ENCODE data around the gene SEC23IP.

The SEC23IP gene

DNA sequence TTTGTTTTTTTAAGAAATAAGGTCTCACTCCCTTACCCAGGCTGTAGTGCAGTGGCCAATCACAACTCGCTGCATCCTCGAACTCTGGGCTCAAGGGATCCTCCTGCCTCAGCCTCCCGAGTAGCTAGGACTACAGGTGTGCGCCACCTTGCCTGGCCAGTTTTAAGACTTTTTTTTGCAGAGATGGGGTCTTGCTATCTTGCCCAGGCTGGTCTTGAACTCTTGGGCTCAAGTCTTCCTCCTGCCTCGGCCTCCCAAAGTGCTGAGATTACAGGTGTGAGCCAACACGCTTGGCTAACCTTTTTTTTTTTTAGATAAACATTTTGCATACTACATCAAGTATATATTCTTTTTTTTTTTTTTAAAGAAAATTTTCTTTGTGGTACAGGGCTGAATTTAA lies 18.2 kb downstream of the SEC23IP start:
- H3K27ac ChIP-seq (ENCODE audit: low read depth, low read length): no peak overlapping the region
- no peaks in the 10 kb centered on the region for H3K79me1 ChIP-seq (ENCODE audit: low read length)
- WGBS (ENCODE audit: extremely low coverage, insufficient coverage, insufficient read length): no CpG with 5 or more reads among the region's 6 CpGs

DNA sequence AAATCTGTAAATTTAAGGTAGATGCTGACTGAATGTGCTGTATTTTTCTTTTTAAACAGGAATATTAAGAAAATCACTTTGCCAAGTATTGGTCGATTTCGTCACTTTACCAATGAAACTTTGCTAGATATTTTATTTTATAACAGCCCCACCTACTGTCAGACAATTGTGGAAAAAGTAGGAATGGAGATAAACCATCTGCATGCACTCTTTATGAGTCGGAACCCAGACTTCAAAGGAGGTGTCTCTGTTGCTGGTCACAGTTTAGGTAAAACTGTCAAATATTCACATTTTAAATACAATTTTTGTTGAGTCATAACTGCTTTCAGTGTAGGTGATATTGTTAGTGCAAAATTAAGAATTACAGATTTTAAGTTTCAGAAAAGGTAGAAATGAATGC lies 25.2 kb downstream of the SEC23IP start:
- DNase-seq: peak in 1 of 2 donors; percentile 32
- no CpG with 5 or more reads among the region's 3 CpGs for WGBS (ENCODE audit: extremely low coverage, insufficient coverage, insufficient read length)
- H3K27me3 ChIP-seq (ENCODE audit: insufficient read depth, low read length): no peaks in the 10 kb centered on the region

More for the DNA sequence above, 18.2 kb downstream of the SEC23IP start:
- no peak overlapping the region for H4K91ac ChIP-seq (ENCODE audit: low read depth, low read length)
- DNase-seq: no peak
- H3K36me3 ChIP-seq (ENCODE audit: control insufficient read depth in 1 of 2, insufficient read depth in 2 of 2, low read length in 2 of 2): peaks cover 25 to 35% of the 10 kb centered on the region in 2 experiments
- no peak overlapping the region for H3K18ac ChIP-seq (ENCODE audit: low read length)
- H4K12ac ChIP-seq (ENCODE audit: low read depth, low read length): no peak overlapping the region
- no peak overlapping the region for H3K4me3 ChIP-seq (ENCODE audit: low read depth, low read length)
- H3K27me3 ChIP-seq (ENCODE audit: insufficient read depth, low read length): no peaks in the 10 kb centered on the region
- no peak overlapping the region for H2BK120ac ChIP-seq (ENCODE audit: insufficient read depth, low read length, poor library complexity)
- H3K4me1 ChIP-seq (ENCODE audit: control insufficient read depth in 1 of 2, insufficient read depth in 2 of 2, low read length in 2 of 2): no peaks in the 10 kb centered on the region
- H3K79me2 ChIP-seq (ENCODE audit: control insufficient read depth, insufficient read depth, low read length, poor library complexity): no peaks in the 10 kb centered on the region
- H2BK5ac ChIP-seq (ENCODE audit: low read depth, low read length, poor library complexity): no peak overlapping the region
- H3K4ac ChIP-seq (ENCODE audit: low read depth, low read length): no peak overlapping the region
- no peak overlapping the region for H3K4me2 ChIP-seq (ENCODE audit: low read length)
- no peaks in the 10 kb centered on the region for H3K9me3 ChIP-seq (ENCODE audit: insufficient read depth, low read depth, low read length)
- no peak overlapping the region for H3K9ac ChIP-seq (ENCODE audit: low read length)
- no peak overlapping the region for H2AK5ac ChIP-seq (ENCODE audit: low read length)
- no peak overlapping the region for H3K23ac ChIP-seq (ENCODE audit: low read length)
- no peak overlapping the region for H2BK12ac ChIP-seq (ENCODE audit: low read length)
- H3K14ac ChIP-seq (ENCODE audit: low read length): no peak overlapping the region
- H2AFZ ChIP-seq (ENCODE audit: insufficient read depth, low read length, poor library complexity): no peak overlapping the region
- H4K8ac ChIP-seq (ENCODE audit: low read depth, low read length): no peak overlapping the region

DNA sequence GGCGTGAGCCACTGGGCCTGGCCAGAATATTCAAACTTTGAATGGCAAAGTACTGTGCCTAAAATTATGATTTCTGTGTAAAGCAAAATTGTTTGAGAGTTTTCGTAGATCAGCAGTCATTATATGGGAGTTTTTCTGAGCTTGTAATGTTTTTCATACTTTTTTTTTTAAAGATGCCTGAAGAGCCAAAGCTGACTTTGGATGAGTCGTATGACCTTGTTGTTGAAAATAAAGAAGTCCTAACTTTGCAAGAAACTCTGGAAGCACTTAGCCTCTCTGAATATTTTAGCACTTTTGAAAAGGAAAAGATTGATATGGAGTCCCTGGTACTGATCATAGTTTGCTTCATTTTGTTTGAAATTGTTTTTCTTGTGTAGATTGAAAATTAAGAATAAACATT lies 26.7 kb downstream of the SEC23IP start:
- no peak overlapping the region for H3K23ac ChIP-seq (ENCODE audit: low read length)
- no peak overlapping the region for H3K14ac ChIP-seq (ENCODE audit: low read length)
- H3K4me3 ChIP-seq (ENCODE audit: low read depth, low read length): no peak overlapping the region
- H2AFZ ChIP-seq (ENCODE audit: insufficient read depth, low read length, poor library complexity): no peak overlapping the region
- H2BK5ac ChIP-seq (ENCODE audit: low read depth, low read length, poor library complexity): no peak overlapping the region
- H3K36me3 ChIP-seq (ENCODE audit: control insufficient read depth in 1 of 2, insufficient read depth in 2 of 2, low read length in 2 of 2): peaks cover 18 to 30% of the 10 kb centered on the region in 2 experiments
- no peak for DNase-seq
- no peak overlapping the region for H3K4me2 ChIP-seq (ENCODE audit: low read length)
- no peaks in the 10 kb centered on the region for H3K27me3 ChIP-seq (ENCODE audit: insufficient read depth, low read length)
- no peak overlapping the region for H4K12ac ChIP-seq (ENCODE audit: low read depth, low read length)
- no peak overlapping the region for H3K9ac ChIP-seq (ENCODE audit: low read length)
- H3K27ac ChIP-seq (ENCODE audit: low read depth, low read length): no peak overlapping the region
- H3K4ac ChIP-seq (ENCODE audit: low read depth, low read length): no peak overlapping the region
- H2AK5ac ChIP-seq (ENCODE audit: low read length): no peak overlapping the region
- no peak overlapping the region for H2BK120ac ChIP-seq (ENCODE audit: insufficient read depth, low read length, poor library complexity)
- no peaks in the 10 kb centered on the region for H3K79me1 ChIP-seq (ENCODE audit: low read length)
- H4K8ac ChIP-seq (ENCODE audit: low read depth, low read length): no peak overlapping the region
- no peaks in the 10 kb centered on the region for H3K9me3 ChIP-seq (ENCODE audit: insufficient read depth, low read depth, low read length)
- H3K18ac ChIP-seq (ENCODE audit: low read length): no peak overlapping the region
- no peak overlapping the region for H4K91ac ChIP-seq (ENCODE audit: low read depth, low read length)
- no peaks in the 10 kb centered on the region for H3K79me2 ChIP-seq (ENCODE audit: control insufficient read depth, insufficient read depth, low read length, poor library complexity)
- H2BK12ac ChIP-seq (ENCODE audit: low read length): no peak overlapping the region
- H3K4me1 ChIP-seq (ENCODE audit: control insufficient read depth in 1 of 2, insufficient read depth in 2 of 2, low read length in 2 of 2): no peaks in the 10 kb centered on the region
- no CpG with 5 or more reads among the region's 3 CpGs for WGBS (ENCODE audit: extremely low coverage, insufficient coverage, insufficient read length)

More for the DNA sequence above, 25.2 kb downstream of the SEC23IP start:
- no peak overlapping the region for H2AFZ ChIP-seq (ENCODE audit: insufficient read depth, low read length, poor library complexity)
- no peak overlapping the region for H3K4ac ChIP-seq (ENCODE audit: low read depth, low read length)
- no peaks in the 10 kb centered on the region for H3K9me3 ChIP-seq (ENCODE audit: insufficient read depth, low read depth, low read length)
- H3K4me3 ChIP-seq (ENCODE audit: low read depth, low read length): no peak overlapping the region
- no peak overlapping the region for H3K23ac ChIP-seq (ENCODE audit: low read length)
- no peaks in the 10 kb centered on the region for H3K79me2 ChIP-seq (ENCODE audit: control insufficient read depth, insufficient read depth, low read length, poor library complexity)
- H3K27ac ChIP-seq (ENCODE audit: low read depth, low read length): no peak overlapping the region
- H2BK12ac ChIP-seq (ENCODE audit: low read length): no peak overlapping the region
- H3K9ac ChIP-seq (ENCODE audit: low read length): no peak overlapping the region
- no peak overlapping the region for H4K12ac ChIP-seq (ENCODE audit: low read depth, low read length)
- H3K79me1 ChIP-seq (ENCODE audit: low read length): no peaks in the 10 kb centered on the region
- peaks cover 22 to 32% of the 10 kb centered on the region in 2 experiments for H3K36me3 ChIP-seq (ENCODE audit: control insufficient read depth in 1 of 2, insufficient read depth in 2 of 2, low read length in 2 of 2)
- no peak overlapping the region for H2BK120ac ChIP-seq (ENCODE audit: insufficient read depth, low read length, poor library complexity)
- no peaks in the 10 kb centered on the region for H3K4me1 ChIP-seq (ENCODE audit: control insufficient read depth in 1 of 2, insufficient read depth in 2 of 2, low read length in 2 of 2)
- H3K4me2 ChIP-seq (ENCODE audit: low read length): no peak overlapping the region
- no peak overlapping the region for H4K8ac ChIP-seq (ENCODE audit: low read depth, low read length)
- H4K91ac ChIP-seq (ENCODE audit: low read depth, low read length): no peak overlapping the region
- no peak overlapping the region for H2BK5ac ChIP-seq (ENCODE audit: low read depth, low read length, poor library complexity)
- no peak overlapping the region for H3K18ac ChIP-seq (ENCODE audit: low read length)
- no peak overlapping the region for H2AK5ac ChIP-seq (ENCODE audit: low read length)
- H3K14ac ChIP-seq (ENCODE audit: low read length): no peak overlapping the region

DNA sequence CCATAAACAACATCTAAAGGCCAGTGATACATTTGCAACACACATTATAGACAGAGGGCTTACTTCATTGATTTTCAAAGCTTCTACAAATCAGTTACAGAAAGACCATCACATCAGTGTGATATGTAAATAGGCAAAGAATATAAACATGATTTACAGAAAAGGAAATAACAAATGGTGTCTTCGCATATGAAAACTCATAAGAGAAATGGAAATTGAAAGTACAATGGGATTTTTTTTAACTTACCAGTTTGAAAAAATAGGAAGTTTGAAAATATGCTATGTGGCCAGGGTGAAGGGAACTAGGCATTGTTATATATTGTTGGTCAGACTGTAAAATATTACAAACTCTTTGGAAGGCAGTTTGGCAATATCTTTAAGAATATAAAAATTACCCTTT lies 27.3 kb downstream of the SEC23IP start:
- H2BK12ac ChIP-seq (ENCODE audit: low read length): no peak overlapping the region
- peaks cover 21 to 32% of the 10 kb centered on the region in 2 experiments for H3K36me3 ChIP-seq (ENCODE audit: control insufficient read depth in 1 of 2, insufficient read depth in 2 of 2, low read length in 2 of 2)
- H3K14ac ChIP-seq (ENCODE audit: low read length): no peak overlapping the region
- H2AFZ ChIP-seq (ENCODE audit: insufficient read depth, low read length, poor library complexity): no peak overlapping the region
- no peak overlapping the region for H4K91ac ChIP-seq (ENCODE audit: low read depth, low read length)
- H3K9me3 ChIP-seq (ENCODE audit: insufficient read depth, low read depth, low read length): no peaks in the 10 kb centered on the region
- no peak for DNase-seq
- no peaks in the 10 kb centered on the region for H3K79me1 ChIP-seq (ENCODE audit: low read length)
- H3K9ac ChIP-seq (ENCODE audit: low read length): no peak overlapping the region
- H3K79me2 ChIP-seq (ENCODE audit: control insufficient read depth, insufficient read depth, low read length, poor library complexity): no peaks in the 10 kb centered on the region
- no peak overlapping the region for H2BK5ac ChIP-seq (ENCODE audit: low read depth, low read length, poor library complexity)
- no peak overlapping the region for H4K12ac ChIP-seq (ENCODE audit: low read depth, low read length)
- no peak overlapping the region for H4K8ac ChIP-seq (ENCODE audit: low read depth, low read length)
- H3K4me3 ChIP-seq (ENCODE audit: low read depth, low read length): no peak overlapping the region
- H3K27me3 ChIP-seq (ENCODE audit: insufficient read depth, low read length): no peaks in the 10 kb centered on the region
- H3K18ac ChIP-seq (ENCODE audit: low read length): no peak overlapping the region
- H3K4me2 ChIP-seq (ENCODE audit: low read length): no peak overlapping the region
- H3K4ac ChIP-seq (ENCODE audit: low read depth, low read length): no peak overlapping the region
- H3K23ac ChIP-seq (ENCODE audit: low read length): no peak overlapping the region
- no peak overlapping the region for H3K27ac ChIP-seq (ENCODE audit: low read depth, low read length)
- H2AK5ac ChIP-seq (ENCODE audit: low read length): no peak overlapping the region
- no peaks in the 10 kb centered on the region for H3K4me1 ChIP-seq (ENCODE audit: control insufficient read depth in 1 of 2, insufficient read depth in 2 of 2, low read length in 2 of 2)
- no CpG with 5 or more reads among the region's 1 CpG for WGBS (ENCODE audit: extremely low coverage, insufficient coverage, insufficient read length)
- H2BK120ac ChIP-seq (ENCODE audit: insufficient read depth, low read length, poor library complexity): no peak overlapping the region

All from trophoblast cell (in vitro differentiated cells and primary cell).